Uterus (tissue), 2 donors: ENCODE data around the gene OAS3.

ENCODE experiments used
- CTCF ChIP-seq, 4 experiments: fragments of 200-600 bp in 2 of 4; fragments of 450-650 bp in 2 of 4; sonication (generic) in 2 of 4; IDR thresholded peaks; one replicate each; pipeline ENCODE4 v1.5.1; 2016 to 2019; ENCODE audit warnings: antibody characterized with exemption in 4 of 4, mild to moderate bottlenecking in 2 of 4, moderate library complexity in 1 of 4
- POLR2A ChIP-seq, 2 donors: fragments of 450-650 bp; IDR thresholded peaks; one replicate each; pipeline ENCODE4 v1.6.1; 2016; ENCODE audit warnings: antibody characterized with exemption in 2 of 2, mild to moderate bottlenecking in 1 of 2, moderate library complexity in 1 of 2

GRCh38 chr12:112941528-112942335, 3.5 kb downstream of the OAS3 start:
- TF ChIP-seq CTCF (IDR thresholded peaks at IDR 0.05) = no peak
- no peak for TF ChIP-seq POLR2A (IDR thresholded peaks at IDR 0.05)
